ENCODE measurements around the gene PCDHB12. TPM values are rescaled to one million over a fixed set of nuclear protein-coding genes. Genes with fewer than 3 reads are reported as not detected.
"Not testable (repeated sequence)": the region's sequence is repeated elsewhere in the genome, so short reads cannot be mapped to it uniquely, and the experiment has no call there.

Gene PCDHB12
- total RNA-seq, 1 donor from 2014 or later: 2.8 TPM

- not testable (repeated sequence) for DNase-seq (ENCODE audit: low spot score)
These were observed 1.8 kb downstream of the PCDHB12 start for GRCh38 chr5:141210281-141210680.

- not testable (repeated sequence) for DNase-seq (ENCODE audit: low spot score)
These were observed 2.3 kb downstream of the PCDHB12 start for GRCh38 chr5:141210849-141211248.

- not testable (repeated sequence) for DNase-seq (ENCODE audit: low spot score)
These were observed 5.3 kb downstream of the PCDHB12 start, which contains the start of gene PCDHB13 for GRCh38 chr5:141213656-141214339. Gene PCDHB13 (plus strand): TSS chr5:141213919. CDS start chr5:141214124, 205 bp downstream.

GRCh38 chr5:141214583-141214982 is 6.1 kb downstream of the PCDHB12 start:
- not testable (repeated sequence) for DNase-seq (ENCODE audit: low spot score)

- DNase-seq (ENCODE audit: low spot score): not testable (repeated sequence)
These were observed 7.0 kb downstream of the PCDHB12 start for GRCh38 chr5:141215504-141215903.

GRCh38 chr5:141216035-141216434 is 7.5 kb downstream of the PCDHB12 start:
- DNase-seq (ENCODE audit: low spot score): not testable (repeated sequence)

GRCh38 chr5:141223112-141223783 is 14.7 kb downstream of the PCDHB12 start, which contains the start of gene PCDHB14:
Gene PCDHB14 (plus strand): TSS chr5:141223343. CDS start chr5:141223506, 163 bp downstream.
- no peak for DNase-seq (ENCODE audit: low spot score)

- not testable (repeated sequence) for DNase-seq (ENCODE audit: low spot score)
These were observed 16.3 kb downstream of the PCDHB12 start for GRCh38 chr5:141224844-141225243.

- not testable (repeated sequence) for DNase-seq (ENCODE audit: low spot score)
These were observed 16.9 kb downstream of the PCDHB12 start for GRCh38 chr5:141225421-141225820.

GRCh38 chr5:141234109-141234667 is 25.7 kb downstream of the PCDHB12 start:
- DNase-seq (ENCODE audit: low spot score): no peak

GRCh38 chr5:141235922-141236321 is 27.4 kb downstream of the PCDHB12 start:
- not testable (repeated sequence) for DNase-seq (ENCODE audit: low spot score)

GRCh38 chr5:141236516-141237313 is 28.2 kb downstream of the PCDHB12 start:
- DNase-seq (ENCODE audit: low spot score): no peak

GRCh38 chr5:141241496-141241895 is 33.0 kb downstream of the PCDHB12 start:
- DNase-seq (ENCODE audit: low spot score): no peak

GRCh38 chr5:141245250-141245717 is 36.8 kb downstream of the PCDHB12 start, which contains the start of gene PCDHB15:
Gene PCDHB15 (plus strand): TSS chr5:141245395. CDS start chr5:141245579, 184 bp downstream.
- no peak for DNase-seq (ENCODE audit: low spot score)

- DNase-seq (ENCODE audit: low spot score): not testable (repeated sequence)
These were observed 38.5 kb downstream of the PCDHB12 start for GRCh38 chr5:141246971-141247370.

GRCh38 chr5:141247434-141247833 is 38.9 kb downstream of the PCDHB12 start:
- DNase-seq (ENCODE audit: low spot score): not testable (repeated sequence)

- no peak for DNase-seq (ENCODE audit: low spot score)
These were observed 42.1 kb downstream of the PCDHB12 start for GRCh38 chr5:141250576-141250975.

- no peak for DNase-seq (ENCODE audit: low spot score)
These were observed 49.9 kb downstream of the PCDHB12 start for GRCh38 chr5:141258464-141258863.

- no peak for DNase-seq (ENCODE audit: low spot score)
These were observed 50.4 kb downstream of the PCDHB12 start for GRCh38 chr5:141258948-141259347.

- no peak for DNase-seq (ENCODE audit: low spot score)
These were observed 52.1 kb downstream of the PCDHB12 start for GRCh38 chr5:141260458-141261237.

- no peak for DNase-seq (ENCODE audit: low spot score)
These were observed 52.7 kb downstream of the PCDHB12 start for GRCh38 chr5:141261238-141261546.
